ENCODE measurements around the gene ZFP36L1.

The ZFP36L1 gene

DNA sequence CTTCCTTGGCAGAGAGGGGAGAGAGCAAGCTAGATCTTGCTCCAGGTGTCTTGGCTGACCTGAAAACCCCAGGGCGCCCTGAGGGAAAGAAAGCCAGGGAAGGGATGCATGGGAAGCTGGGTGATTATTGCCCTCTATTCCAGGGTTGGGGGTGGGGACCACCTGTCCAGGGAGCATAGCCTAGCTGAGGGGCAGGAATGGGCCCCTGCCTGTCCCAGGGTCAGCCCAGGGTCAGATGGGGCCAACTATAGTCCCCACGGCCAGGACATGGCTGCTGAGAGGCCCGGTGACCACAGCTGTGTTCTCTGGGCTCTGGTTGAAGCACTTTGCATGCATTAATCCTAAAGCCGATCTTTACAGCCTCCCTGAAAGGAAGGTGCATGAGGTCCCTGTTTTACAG lies 30.1 kb upstream of the ZFP36L1 start:
- Histone ChIP-seq H3K9ac (ENCODE audit: low read depth, low read length) (no peak overlapping the region), H3K4me3 (ENCODE audit: low read depth in 1 of 2, low read length in 2 of 2) (no peak overlapping the region)

DNA sequence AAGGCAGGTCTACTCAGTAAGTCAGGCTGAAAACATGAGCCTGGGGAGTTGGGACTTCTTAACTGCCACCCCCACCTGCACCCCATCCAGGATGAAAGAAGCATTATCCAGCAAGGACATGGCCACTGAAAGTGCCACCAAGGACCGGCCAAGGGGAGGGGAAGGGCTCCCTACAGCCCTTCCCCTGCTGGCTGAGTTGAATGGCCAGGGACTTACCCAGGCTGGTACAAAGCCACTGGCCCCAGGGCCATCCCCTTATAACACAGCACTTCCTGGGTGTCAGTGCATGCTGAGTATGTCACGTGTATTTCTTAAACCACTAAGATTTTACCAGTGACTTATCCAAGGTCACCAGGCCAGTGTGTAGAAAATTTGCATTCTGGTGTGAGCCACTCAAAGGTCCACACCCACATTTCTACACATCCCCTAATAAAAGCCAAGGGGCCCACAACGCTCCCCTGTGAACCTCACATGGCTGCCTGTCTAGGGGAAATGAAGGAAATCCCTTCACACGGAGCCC lies 29.3 kb upstream of the ZFP36L1 start:
- Histone ChIP-seq H3K36me3 (ENCODE audit: insufficient read depth, low read length) (no peaks in the 10 kb centered on the region), H3K27ac (ENCODE audit: low read length) (no peak overlapping the region), H3K27me3 (ENCODE audit: insufficient read depth, low read length, poor library complexity) (no peaks in the 10 kb centered on the region), H4K20me1 (ENCODE audit: insufficient read depth, low read length) (no peaks in the 10 kb centered on the region), H3K9me3 (ENCODE audit: insufficient read depth, low read length, severe bottlenecking) (no peaks in the 10 kb centered on the region), H2AFZ (ENCODE audit: low read depth, low read length) (no peak overlapping the region), H3K4me2 (ENCODE audit: insufficient read depth, low read length) (no peak overlapping the region), H3K9ac (ENCODE audit: low read depth, low read length) (no peak overlapping the region), H3K4me3 (ENCODE audit: low read depth in 1 of 2, low read length in 2 of 2) (no peak overlapping the region), H3K4me1 (ENCODE audit: insufficient read depth, low read length) (peaks cover 10% of the 10 kb centered on the region), H3K79me2 (ENCODE audit: insufficient read depth, low read length) (no peaks in the 10 kb centered on the region)
- ATAC-seq (ENCODE audit: insufficient read depth, low read depth), result no peak
- TF ChIP-seq EZH2 (IDR thresholded peaks at IDR 0.05; ENCODE audit: borderline replicate concordance, low read depth, low read length, severe bottlenecking), result no peak
- TF ChIP-seq, protein P1, sequence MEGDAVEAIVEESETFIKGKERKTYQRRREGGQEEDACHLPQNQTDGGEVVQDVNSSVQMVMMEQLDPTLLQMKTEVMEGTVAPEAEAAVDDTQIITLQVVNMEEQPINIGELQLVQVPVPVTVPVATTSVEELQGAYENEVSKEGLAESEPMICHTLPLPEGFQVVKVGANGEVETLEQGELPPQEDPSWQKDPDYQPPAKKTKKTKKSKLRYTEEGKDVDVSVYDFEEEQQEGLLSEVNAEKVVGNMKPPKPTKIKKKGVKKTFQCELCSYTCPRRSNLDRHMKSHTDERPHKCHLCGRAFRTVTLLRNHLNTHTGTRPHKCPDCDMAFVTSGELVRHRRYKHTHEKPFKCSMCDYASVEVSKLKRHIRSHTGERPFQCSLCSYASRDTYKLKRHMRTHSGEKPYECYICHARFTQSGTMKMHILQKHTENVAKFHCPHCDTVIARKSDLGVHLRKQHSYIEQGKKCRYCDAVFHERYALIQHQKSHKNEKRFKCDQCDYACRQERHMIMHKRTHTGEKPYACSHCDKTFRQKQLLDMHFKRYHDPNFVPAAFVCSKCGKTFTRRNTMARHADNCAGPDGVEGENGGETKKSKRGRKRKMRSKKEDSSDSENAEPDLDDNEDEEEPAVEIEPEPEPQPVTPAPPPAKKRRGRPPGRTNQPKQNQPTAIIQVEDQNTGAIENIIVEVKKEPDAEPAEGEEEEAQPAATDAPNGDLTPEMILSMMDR (IDR thresholded peaks at IDR 0.05; ENCODE audit: borderline replicate concordance, extremely low read depth, low read length, poor library complexity, severe bottlenecking), result no peak
- DNase-seq, result no peak

More for the DNA sequence above, 30.1 kb upstream of the ZFP36L1 start:
- Histone ChIP-seq H3K79me2 (ENCODE audit: insufficient read depth, low read length) (no peaks in the 10 kb centered on the region), H3K27ac (ENCODE audit: low read length) (no peak overlapping the region), H3K9me3 (ENCODE audit: insufficient read depth, low read length, severe bottlenecking) (no peaks in the 10 kb centered on the region), H3K36me3 (ENCODE audit: insufficient read depth, low read length) (no peaks in the 10 kb centered on the region), H3K4me2 (ENCODE audit: insufficient read depth, low read length) (no peak overlapping the region), H2AFZ (ENCODE audit: low read depth, low read length) (no peak overlapping the region), H3K27me3 (ENCODE audit: insufficient read depth, low read length, poor library complexity) (no peaks in the 10 kb centered on the region), H4K20me1 (ENCODE audit: insufficient read depth, low read length) (no peaks in the 10 kb centered on the region), H3K4me1 (ENCODE audit: insufficient read depth, low read length) (peaks cover 10% of the 10 kb centered on the region)
- DNase-seq (no peak), ATAC-seq (ENCODE audit: insufficient read depth, low read depth) (no peak)
- no peak for TF ChIP-seq EZH2 (IDR thresholded peaks at IDR 0.05; ENCODE audit: borderline replicate concordance, low read depth, low read length, severe bottlenecking)
- TF ChIP-seq, protein P1 (IDR thresholded peaks at IDR 0.05; ENCODE audit: borderline replicate concordance, extremely low read depth, low read length, poor library complexity, severe bottlenecking), result no peak

DNA sequence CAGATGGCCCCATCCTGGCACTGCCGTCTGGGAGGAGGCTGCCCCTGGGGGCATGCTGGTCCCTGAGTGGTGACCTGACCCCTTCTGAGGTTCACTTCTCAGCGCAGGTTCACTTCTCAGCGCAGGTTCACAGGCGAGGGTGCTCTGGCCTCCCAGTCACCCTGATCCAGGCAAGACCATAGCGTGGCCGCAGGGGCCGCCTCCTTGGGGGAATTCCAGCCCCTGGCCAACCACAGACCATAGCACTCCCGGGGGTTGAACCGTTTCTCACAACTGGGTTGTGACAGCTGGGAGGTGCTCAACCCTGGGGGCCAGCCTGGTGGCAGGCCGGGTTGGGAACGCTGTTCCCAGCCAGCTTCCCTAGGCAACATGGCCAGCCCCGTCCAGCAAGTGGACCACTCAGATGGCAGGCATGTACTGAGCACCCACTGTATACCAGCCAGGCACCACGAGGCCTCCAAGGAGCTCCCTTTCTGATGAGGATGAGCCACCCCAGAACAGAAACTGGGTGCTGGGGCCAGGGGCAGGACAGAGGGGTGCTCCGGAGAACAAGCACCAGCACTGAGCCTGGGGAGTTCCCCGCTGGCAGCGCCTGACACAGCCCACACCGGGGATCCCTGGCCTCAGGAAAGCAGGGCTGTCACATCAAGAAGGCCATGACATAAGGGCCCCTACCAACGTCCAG lies 28.3 kb upstream of the ZFP36L1 start:
- DNase-seq (no peak), ATAC-seq (ENCODE audit: insufficient read depth, low read depth) (no peak)
- H4K20me1 ChIP-seq (ENCODE audit: insufficient read depth, low read length), result no peaks in the 10 kb centered on the region
- H3K36me3 ChIP-seq (ENCODE audit: insufficient read depth, low read length), result no peaks in the 10 kb centered on the region
- no peak for TF ChIP-seq EZH2 (IDR thresholded peaks at IDR 0.05; ENCODE audit: borderline replicate concordance, low read depth, low read length, severe bottlenecking)
- TF ChIP-seq, protein P1 (IDR thresholded peaks at IDR 0.05; ENCODE audit: borderline replicate concordance, extremely low read depth, low read length, poor library complexity, severe bottlenecking), result no peak
- H3K9me3 ChIP-seq (ENCODE audit: insufficient read depth, low read length, severe bottlenecking), result no peaks in the 10 kb centered on the region
- peaks cover 19% of the 10 kb centered on the region for H3K4me1 ChIP-seq (ENCODE audit: insufficient read depth, low read length)
- H3K4me2 ChIP-seq (ENCODE audit: insufficient read depth, low read length), result no peak overlapping the region
- H3K27me3 ChIP-seq (ENCODE audit: insufficient read depth, low read length, poor library complexity), result no peaks in the 10 kb centered on the region
- no peak overlapping the region for H3K4me3 ChIP-seq (ENCODE audit: low read depth in 1 of 2, low read length in 2 of 2)
- H3K27ac ChIP-seq (ENCODE audit: low read length), result no peak overlapping the region
- no peaks in the 10 kb centered on the region; the same call in 1 of the 2 replicates for H3K79me2 ChIP-seq (ENCODE audit: insufficient read depth, low read length)
- H2AFZ ChIP-seq (ENCODE audit: low read depth, low read length), result no peak overlapping the region
- H3K9ac ChIP-seq (ENCODE audit: low read depth, low read length), result no peak overlapping the region
